ENCODE data around the gene LRRC8C.

DNA sequence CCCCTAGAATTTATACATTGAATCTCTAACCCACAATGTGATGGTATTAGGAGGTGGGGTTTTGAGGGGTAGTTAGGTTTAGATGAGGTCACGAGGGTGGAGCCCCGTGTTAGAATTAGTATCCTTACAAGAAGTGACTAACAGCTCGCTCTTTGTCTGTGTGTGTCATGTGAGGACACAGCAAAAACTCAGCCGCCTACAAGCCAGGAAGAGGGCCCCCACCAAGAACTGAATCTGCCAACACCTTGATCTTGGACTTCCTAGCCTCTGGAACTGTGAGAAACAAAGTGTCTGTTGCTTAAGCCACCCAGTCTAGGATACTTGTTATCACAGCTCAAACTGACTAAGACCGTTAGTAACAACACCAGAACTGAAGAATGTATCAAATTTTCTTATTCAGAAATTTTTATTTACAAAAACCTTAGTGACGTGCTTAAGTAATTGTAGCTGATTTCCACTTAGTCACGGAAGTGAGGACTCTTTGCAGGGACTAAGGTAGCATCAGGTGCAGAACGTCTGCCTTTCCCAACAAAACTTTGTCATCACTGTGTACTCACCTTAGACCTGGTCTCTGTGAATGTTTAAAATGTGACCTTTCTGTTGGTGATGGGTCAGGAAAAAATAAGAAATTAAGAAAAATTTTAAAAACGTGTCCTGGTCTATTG, 24.5 kb upstream of the LRRC8C start:
- TF ChIP-seq YY1 (IDR thresholded peaks at IDR 0.05; ENCODE audit: extremely low read depth, insufficient replicate concordance, low read depth, low read length) = no peak
- TF ChIP-seq ELF1 (IDR thresholded peaks at IDR 0.05; ENCODE audit: borderline replicate concordance, low read depth) = no peak
- TF ChIP-seq, protein P1, sequence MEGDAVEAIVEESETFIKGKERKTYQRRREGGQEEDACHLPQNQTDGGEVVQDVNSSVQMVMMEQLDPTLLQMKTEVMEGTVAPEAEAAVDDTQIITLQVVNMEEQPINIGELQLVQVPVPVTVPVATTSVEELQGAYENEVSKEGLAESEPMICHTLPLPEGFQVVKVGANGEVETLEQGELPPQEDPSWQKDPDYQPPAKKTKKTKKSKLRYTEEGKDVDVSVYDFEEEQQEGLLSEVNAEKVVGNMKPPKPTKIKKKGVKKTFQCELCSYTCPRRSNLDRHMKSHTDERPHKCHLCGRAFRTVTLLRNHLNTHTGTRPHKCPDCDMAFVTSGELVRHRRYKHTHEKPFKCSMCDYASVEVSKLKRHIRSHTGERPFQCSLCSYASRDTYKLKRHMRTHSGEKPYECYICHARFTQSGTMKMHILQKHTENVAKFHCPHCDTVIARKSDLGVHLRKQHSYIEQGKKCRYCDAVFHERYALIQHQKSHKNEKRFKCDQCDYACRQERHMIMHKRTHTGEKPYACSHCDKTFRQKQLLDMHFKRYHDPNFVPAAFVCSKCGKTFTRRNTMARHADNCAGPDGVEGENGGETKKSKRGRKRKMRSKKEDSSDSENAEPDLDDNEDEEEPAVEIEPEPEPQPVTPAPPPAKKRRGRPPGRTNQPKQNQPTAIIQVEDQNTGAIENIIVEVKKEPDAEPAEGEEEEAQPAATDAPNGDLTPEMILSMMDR (IDR thresholded peaks at IDR 0.05 in 2 of 3, conservative IDR thresholded peaks at IDR 0.05 in 1 of 3; ENCODE audit: borderline replicate concordance in 1 of 3, insufficient read depth in 1 of 3, low read depth in 2 of 3, low read length in 2 of 3) = no peak
- no peak for TF ChIP-seq CBX3 (IDR thresholded peaks at IDR 0.05; ENCODE audit: low read depth)

Measured in HCT116 (cell line).